GM19467 (cell line): ENCODE measurements around the gene MIPOL1.
"Not testable (repeated sequence)": the region's sequence is repeated elsewhere in the genome, so short reads cannot be mapped to it uniquely, and the experiment has no call there.

ENCODE experiments used
- ATAC-seq: cut with Tn5 transposase; IDR thresholded peaks from one replicate; pipeline ENCODE4 v1.9.1; 2021; ENCODE audit warnings: mild to moderate bottlenecking, moderate library complexity; ENCODE audit not compliant: unreplicated experiment

The MIPOL1 gene

DNA sequence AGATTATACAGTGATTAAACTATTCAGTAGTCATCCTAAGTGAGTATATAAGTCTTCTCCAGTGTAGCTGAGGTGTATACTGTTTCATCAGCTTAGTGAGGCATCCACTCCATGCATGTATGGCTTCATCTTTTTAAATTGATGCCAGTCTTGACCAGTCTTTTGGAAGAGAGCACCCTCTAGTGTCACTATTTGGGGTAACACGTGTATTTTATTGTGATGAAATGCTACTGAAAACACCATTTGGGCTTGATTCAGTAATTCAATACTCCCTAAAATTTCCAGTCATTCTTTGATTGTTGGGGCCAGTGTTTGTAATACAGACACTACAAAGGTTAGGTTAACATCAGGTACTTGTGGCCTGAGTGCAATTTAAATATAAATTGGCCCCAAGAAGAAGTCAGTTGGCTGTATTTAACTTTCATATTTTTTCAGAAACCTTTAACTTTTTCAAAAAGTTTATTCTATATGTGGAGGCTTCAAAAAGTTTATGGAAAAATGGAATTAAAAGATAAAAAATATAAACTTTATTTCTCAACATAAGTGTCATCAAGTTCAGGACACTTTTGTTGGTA lies 35.3 kb downstream of the MIPOL1 start:
- no peak for ATAC-seq

DNA sequence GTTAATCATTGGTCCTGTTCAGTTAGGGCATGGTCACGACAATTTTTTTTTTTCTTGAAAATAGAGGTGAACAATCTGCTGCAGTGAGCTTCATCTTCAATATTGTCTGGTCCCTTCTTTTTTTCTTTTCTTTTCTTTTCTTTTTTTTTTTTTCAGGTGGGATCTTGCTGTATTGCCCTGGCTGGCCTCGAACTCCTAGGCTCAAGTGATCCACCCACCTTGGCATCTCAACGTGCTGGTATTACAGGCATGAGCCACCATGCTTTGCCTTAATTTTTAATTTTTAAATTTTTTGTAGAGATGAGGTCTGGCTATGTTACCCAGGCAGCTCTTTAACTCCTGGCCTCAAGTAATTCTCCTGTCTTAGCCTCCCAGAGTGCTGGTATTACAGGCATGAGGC lies 36.5 kb downstream of the MIPOL1 start:
- no peak for ATAC-seq

DNA sequence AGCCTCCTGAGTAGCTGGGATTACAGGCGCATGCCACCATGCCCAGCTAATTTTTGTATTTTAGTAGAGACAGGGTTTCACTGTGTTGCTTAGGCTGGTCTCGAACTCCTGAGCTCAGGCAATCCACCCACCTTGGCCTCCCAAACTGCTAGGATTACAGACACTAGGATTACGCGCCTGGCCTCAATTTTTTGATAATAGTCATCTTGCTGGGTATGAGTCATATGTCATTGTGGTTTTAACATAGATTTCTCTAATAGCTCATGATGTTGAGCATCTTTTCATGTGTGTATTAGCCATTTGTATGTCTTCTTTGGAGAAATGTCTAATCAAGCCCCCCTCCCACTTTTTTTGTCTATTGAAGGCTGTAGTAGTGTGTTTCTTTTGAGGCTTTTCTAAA lies 38.3 kb downstream of the MIPOL1 start:
- not testable (repeated sequence) for ATAC-seq

- no peak for ATAC-seq
These were observed 39.4 kb downstream of the MIPOL1 start for GRCh38 chr14:37237094-37237493.

DNA sequence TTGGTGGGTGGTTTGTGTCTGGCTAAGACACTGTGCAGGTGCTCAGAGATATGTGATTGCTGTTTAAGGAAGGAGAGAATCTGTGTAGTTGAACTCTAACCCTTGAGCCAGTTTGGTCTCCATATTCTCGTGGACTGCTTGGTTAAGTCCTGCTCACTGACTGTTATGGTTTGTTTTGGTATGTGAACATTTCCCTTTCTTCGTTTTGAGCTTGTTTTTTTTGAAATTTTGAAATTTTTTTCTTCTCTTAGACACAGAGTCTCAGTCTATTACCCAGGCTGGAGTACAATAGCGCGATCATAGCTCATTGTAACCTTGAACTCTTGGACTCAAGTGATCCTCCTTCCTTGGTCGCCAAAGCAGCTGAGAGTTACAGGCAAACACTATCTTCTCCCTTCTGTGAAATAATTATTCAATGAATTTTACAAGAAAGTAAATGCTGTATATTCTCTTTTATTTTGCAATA lies 40.0 kb downstream of the MIPOL1 start:
- no peak for ATAC-seq

DNA sequence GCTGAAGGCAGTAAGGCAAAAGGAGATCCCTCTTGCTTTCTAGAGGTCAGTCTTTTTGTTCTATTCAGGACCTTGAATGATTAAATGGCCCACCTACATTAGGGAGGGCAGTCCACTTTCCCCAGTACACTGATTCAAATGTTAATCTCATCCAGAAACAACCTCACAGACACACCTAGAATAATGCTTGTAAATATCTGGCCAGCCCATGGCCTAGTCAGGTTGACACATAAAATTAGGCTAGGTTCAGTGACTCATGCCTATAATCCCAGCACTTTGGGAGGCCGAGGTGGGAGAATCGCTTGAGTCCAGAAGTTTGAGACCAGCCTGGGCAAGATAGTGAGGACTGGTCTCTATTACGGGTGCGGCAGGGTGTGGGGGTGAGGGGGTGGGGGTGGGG lies 43.5 kb downstream of the MIPOL1 start:
- ATAC-seq, result no peak

DNA sequence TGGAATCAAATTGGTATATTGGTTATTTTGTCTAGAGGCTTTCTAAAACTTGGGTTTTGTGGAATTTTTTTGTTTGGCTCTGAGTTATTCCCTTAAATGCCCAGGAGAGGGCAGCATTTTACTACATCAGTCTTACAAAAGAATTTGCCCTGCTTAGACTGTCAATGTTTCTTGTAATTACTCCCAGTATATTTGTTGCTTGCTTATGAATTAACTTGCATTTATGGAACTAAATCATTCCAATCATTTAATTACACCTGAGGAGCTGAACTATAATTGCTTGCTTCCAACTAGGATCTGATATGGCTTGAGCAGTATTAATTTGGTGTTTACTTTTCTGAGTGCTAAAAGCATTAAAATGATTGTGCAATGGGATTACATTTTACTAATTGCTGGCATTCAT lies 48.7 kb downstream of the MIPOL1 start:
- no peak for ATAC-seq

DNA sequence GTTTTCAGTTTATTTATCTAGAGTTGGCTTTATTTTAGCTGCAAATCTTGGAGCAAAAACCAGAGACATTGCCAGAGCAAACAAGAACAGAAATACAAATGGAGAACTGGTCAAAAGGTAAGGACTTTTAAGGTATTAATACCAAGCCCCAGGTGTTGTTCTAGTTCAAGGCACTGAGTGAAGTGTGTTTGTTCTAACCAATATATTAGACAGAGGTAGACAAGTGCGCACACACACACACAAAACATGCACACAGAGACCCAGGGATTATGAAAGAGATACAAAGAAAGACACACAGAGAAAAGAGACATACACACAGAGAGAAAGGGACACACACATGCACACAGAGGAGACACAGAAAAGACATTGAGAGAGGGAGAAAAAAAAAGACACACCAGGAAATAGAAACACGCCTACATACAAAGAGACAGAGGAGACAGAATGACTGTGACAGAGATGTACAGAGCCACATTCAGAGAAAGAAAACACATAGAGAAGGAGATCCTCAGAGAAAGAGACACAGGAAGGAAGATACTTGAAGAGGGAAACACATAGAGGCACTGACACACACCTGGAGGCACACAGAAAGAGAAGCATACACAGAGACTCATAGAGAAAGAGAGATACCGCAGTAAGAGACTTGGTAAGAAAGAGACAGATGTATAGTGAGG lies 50.2 kb downstream of the MIPOL1 start:
- no peak for ATAC-seq

DNA sequence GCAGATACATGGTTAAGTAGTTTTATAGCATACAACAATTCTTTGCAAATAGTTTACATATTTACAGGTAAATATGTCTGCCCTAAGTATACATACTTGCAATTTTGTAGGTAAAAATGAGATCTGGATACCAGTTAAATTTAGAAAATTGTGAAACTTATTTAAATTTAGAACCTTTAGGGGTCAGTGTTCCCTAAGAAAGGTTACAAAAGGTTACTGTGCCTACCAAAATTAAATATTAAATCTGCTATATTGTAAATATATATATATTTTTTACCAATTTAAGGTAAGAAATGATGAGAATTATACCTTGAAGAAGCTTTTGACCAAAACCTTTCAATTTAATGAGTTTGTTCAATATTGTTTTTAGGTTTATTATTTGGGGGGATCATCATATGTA lies 54.0 kb downstream of the MIPOL1 start:
- no peak for ATAC-seq

DNA sequence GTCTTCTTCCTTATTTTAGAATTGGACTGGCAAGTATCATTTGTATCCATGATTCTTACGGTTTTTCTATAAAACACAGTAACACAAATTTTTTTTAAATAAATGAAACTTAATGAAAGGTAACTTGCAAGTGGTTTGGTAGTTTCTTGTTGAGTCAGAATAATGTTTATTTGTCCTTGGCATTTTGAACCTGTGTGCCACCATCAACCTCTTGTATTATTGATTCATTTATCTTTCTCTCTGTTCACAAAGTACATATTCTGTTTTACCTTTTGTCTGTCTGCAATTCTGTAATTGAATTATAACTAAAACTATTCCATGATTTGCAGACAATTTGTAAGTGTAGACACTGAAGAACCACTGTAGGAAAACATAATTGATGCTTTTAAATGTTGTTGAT lies 54.7 kb downstream of the MIPOL1 start:
- ATAC-seq, result no peak

- no peak for ATAC-seq
These were observed 56.2 kb downstream of the MIPOL1 start for GRCh38 chr14:37253905-37254304.

DNA sequence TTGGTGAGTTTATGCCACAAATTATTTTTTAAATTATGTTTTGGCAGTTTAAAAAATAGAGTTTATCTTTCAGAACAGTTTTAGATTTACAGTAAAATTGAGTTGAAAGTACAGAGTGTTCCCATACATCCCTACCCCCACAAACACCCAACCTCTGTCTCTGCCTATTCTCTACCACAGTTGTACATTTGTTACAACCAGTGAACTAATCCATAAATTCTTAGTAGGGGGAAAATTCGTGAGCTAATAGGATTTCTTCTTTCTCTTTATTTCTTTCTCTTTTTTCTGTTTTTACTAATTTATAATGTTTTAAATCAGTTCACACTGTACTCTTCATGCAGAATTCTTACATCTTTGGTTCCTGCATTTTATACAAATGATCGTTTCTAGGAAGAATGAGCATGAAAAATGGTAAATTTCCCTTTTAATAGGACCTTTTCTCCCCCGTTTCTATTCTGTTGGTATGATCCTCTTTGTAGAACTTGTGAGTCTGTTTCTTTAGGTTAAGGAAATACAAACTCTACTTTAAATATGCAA lies 56.7 kb downstream of the MIPOL1 start:
- no peak for ATAC-seq

DNA sequence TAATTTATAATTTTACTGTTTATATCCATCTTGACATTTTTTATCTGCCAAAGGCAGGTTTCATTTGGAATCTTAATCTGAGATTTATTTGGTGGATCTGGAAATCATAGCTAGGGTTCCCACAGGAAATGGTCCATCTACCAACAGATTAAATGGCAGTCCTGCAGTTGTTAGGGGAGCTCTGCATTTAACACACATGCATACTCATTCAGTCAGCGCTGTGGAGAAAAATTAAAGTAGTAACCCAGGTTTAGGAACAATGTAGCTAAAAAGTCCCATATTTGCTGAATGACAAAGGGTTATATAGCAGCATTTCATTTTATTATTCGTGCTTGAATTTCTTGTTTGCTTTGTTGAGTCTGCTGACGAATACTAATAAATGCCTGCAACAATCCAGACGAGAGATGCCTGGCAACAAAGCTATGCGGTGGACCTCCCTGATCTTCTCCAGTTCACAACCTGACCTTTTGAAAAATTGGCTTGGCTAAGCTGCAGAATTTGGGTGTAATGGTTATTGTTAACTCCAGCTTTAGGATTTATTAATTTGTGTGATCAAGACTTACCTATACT lies 59.8 kb downstream of the MIPOL1 start:
- no peak for ATAC-seq

DNA sequence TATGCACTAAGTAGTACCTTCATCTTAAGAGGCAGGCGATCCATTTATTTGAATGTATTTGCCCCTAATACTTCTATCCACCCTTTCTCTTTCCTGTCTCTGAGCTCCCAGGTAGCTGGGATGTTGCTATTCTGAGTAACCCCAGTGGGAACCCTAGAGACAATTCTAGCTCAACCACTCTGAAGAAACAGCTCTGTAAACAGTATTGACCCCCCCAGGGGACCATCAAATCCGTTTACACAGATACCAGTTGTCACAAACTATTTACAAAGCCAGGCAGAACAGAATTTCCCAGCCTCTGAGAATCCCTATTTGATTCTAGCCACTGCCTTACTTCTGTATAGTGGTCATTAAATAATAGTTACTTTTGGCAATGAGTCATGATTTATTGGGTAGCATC lies 64.9 kb downstream of the MIPOL1 start:
- ATAC-seq, result no peak

GRCh38 chr14:37263656-37264236 lies 66.0 kb downstream of the MIPOL1 start:
- no peak for ATAC-seq

- ATAC-seq, result no peak
These were observed 71.1 kb downstream of the MIPOL1 start for GRCh38 chr14:37268788-37269187.

- ATAC-seq, result no peak
These were observed 72.9 kb downstream of the MIPOL1 start for GRCh38 chr14:37270629-37271028.

DNA sequence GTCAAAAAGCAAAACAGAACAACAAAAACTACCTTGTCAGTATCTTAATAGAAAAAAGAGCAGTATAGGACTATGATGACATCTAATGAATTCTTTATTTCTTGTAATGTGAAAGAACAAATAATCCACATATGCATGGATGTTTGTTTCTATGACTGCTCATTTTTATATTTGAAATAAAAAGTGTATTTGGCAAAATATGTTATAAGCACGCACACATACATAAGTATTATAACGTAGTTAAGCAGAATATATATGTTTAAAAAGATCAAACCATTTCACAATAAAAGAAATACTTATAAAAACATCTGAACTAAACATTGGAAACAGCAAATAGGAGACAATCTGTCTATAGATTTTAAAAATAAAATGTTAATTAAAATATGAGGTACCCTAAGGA lies 74.8 kb downstream of the MIPOL1 start:
- ATAC-seq, result no peak

DNA sequence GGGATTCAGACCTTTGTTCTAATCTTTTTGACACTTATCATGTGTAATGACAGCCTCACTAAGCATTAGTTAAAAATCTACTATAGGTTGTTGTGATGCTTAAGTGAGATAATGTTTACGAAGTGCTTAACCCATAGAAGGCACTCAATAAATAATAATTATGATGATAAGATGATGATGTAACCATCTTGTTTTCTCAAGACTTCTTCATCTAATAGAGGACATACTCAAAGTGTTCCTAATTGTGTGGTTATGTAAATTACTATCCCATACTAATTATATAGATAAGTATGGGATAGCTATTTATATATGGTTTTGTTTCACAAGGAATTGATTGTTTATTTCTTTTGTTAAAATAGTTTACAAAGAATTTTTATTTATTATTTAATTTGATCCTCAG lies 76.9 kb downstream of the MIPOL1 start:
- ATAC-seq, result no peak

DNA sequence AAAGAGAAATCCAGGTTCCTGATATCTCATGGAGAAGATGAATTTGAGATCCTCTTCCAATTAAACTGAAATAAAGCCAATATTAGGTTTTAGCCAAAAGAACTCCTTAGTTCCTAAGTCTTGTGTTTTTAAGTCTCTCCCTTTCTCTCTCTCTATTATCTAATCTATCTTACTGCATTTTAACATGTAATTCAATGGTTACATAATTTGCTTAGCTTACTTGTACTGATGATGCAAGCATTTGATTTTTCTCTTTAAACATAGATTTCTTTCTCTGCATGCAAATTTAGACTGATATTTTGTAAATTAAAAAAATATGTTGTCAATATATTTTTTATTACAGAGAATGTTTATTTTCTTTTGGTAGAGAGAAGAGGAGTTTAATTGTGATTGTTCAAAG lies 78.2 kb downstream of the MIPOL1 start:
- ATAC-seq, result no peak

- no peak for ATAC-seq
These were observed 81.2 kb downstream of the MIPOL1 start for GRCh38 chr14:37278636-37279538.
